ENCODE measurements around the gene KIRREL1. TPM values are rescaled to one million over a fixed set of nuclear protein-coding genes. Genes with fewer than 3 reads are reported as not detected.

The KIRREL1 gene
- polyA plus RNA-seq, 1 donor: 25.4 TPM

GRCh38 chr1:157975228-157975950 is 18.1 kb upstream of the KIRREL1 start:
- DNase-seq (ENCODE audit: low read depth): no peak

GRCh38 chr1:157976888-157977287 is 16.6 kb upstream of the KIRREL1 start:
- no peak for DNase-seq (ENCODE audit: low read depth)

- no peak for DNase-seq (ENCODE audit: low read depth)
These were observed 14.7 kb upstream of the KIRREL1 start for GRCh38 chr1:157978586-157979403.

GRCh38 chr1:157982136-157982535 is 11.3 kb upstream of the KIRREL1 start:
- DNase-seq (ENCODE audit: low read depth): no peak

- DNase-seq (ENCODE audit: low read depth): no peak
These were observed 9.7 kb upstream of the KIRREL1 start for GRCh38 chr1:157983787-157984186.

- no peak for DNase-seq (ENCODE audit: low read depth)
These were observed 9.0 kb upstream of the KIRREL1 start for GRCh38 chr1:157984469-157984868.

GRCh38 chr1:157985473-157985872 is 8.0 kb upstream of the KIRREL1 start:
- no peak for DNase-seq (ENCODE audit: low read depth)

- no peak for DNase-seq (ENCODE audit: low read depth)
These were observed 5.4 kb upstream of the KIRREL1 start for GRCh38 chr1:157988002-157988401.

- no peak for DNase-seq (ENCODE audit: low read depth)
These were observed 1.2 kb upstream of the KIRREL1 start for GRCh38 chr1:157992031-157992832.

- DNase-seq (ENCODE audit: low read depth): no peak
These were observed 655 bp upstream of the KIRREL1 start for GRCh38 chr1:157992833-157993146.

GRCh38 chr1:157993918-157994605 is 617 bp downstream of the KIRREL1 start:
- no peak for DNase-seq (ENCODE audit: low read depth)

- no peak for DNase-seq (ENCODE audit: low read depth)
These were observed 1.5 kb downstream of the KIRREL1 start for GRCh38 chr1:157994704-157995582.

- no peak for DNase-seq (ENCODE audit: low read depth)
These were observed 2.2 kb downstream of the KIRREL1 start for GRCh38 chr1:157995583-157996169.

GRCh38 chr1:157996433-157996832 is 3.0 kb downstream of the KIRREL1 start:
- DNase-seq (ENCODE audit: low read depth): no peak

GRCh38 chr1:158000507-158000906 is 7.1 kb downstream of the KIRREL1 start:
- DNase-seq (ENCODE audit: low read depth): no peak

- no peak for DNase-seq (ENCODE audit: low read depth)
These were observed 8.7 kb downstream of the KIRREL1 start for GRCh38 chr1:158002022-158002630.

GRCh38 chr1:158002631-158003405 is 9.4 kb downstream of the KIRREL1 start:
- DNase-seq (ENCODE audit: low read depth): no peak

GRCh38 chr1:158003406-158003800 is 10.0 kb downstream of the KIRREL1 start:
- DNase-seq (ENCODE audit: low read depth): no peak

- DNase-seq (ENCODE audit: low read depth): no peak
These were observed 11.8 kb downstream of the KIRREL1 start for GRCh38 chr1:158005224-158005623.

Data from forelimb muscle (tissue), 1 donor.